CD14-positive monocyte (primary cell): ENCODE results near the gene ZNF710. TPM values are rescaled to one million over a fixed set of nuclear protein-coding genes. Genes with fewer than 3 reads are reported as not detected.

Source experiments
- DNase-seq, 3 donors: peaks; one replicate each; pipeline ENCODE4 v3.0.0-alpha.2; 2011 to 2022
- H2AFZ ChIP-seq: 2 replicates; pipeline ENCODE4 v1.6.0; 2012; ENCODE audit warnings: mild to moderate bottlenecking, low read depth, low read length, inconsistent platforms; ENCODE audit not compliant: insufficient read depth, poor library complexity, severe bottlenecking
- H3K27ac ChIP-seq, 2 donors: 1 replicate in 1 of 2; 2 replicates in 1 of 2; pipeline ENCODE4 v1.5.1; 2012 to 2013; ENCODE audit warnings: low read length in 2 of 2, control low read depth in 1 of 2, inconsistent platforms in 1 of 2, low read depth in 1 of 2, mild to moderate bottlenecking in 1 of 2
- H3K27me3 ChIP-seq, 2 donors: one replicate each; pipeline versions ENCODE4 v1.6.0 to v1.6.1; 2011 to 2013; ENCODE audit warnings: low read length in 2 of 2; ENCODE audit not compliant: control insufficient read depth in 2 of 2, insufficient read depth in 2 of 2
- H3K36me3 ChIP-seq, 2 donors: replicated peaks in 1 of 2; 1 replicate in 1 of 2; 2 replicates in 1 of 2; pipeline versions ENCODE4 v1.5.1 to v1.6.1; 2012 to 2013; ENCODE audit warnings: low read length in 2 of 2, control low read depth in 1 of 2, inconsistent platforms in 1 of 2, mild to moderate bottlenecking in 1 of 2; ENCODE audit not compliant: insufficient read depth in 2 of 2, control insufficient read depth in 1 of 2
- H3K4me1 ChIP-seq, 2 donors: 1 replicate in 1 of 2; 2 replicates in 1 of 2; pipeline versions ENCODE4 v1.5.1 to v1.6.1; 2012 to 2013; ENCODE audit warnings: low read length in 2 of 2, control low read depth in 1 of 2, inconsistent platforms in 1 of 2, mild to moderate bottlenecking in 1 of 2, moderate library complexity in 1 of 2; ENCODE audit not compliant: insufficient read depth in 2 of 2, control insufficient read depth in 1 of 2
- H3K4me2 ChIP-seq: replicated peaks from 2 replicates; pipeline ENCODE3; 2012; ENCODE audit warnings: low read length, moderate library complexity, mild to moderate bottlenecking; ENCODE audit not compliant: poor library complexity, severe bottlenecking; ENCODE audit errors: extremely low read depth
- H3K4me3 ChIP-seq, 3 experiments: fragments of 200-600 bp in 1 of 3; sonication (generic) in 1 of 3; replicated peaks in 1 of 3; 1 replicate in 2 of 3; 2 replicates in 1 of 3; pipeline ENCODE4 v1.5.1; 2011 to 2013; ENCODE audit warnings: low read length in 3 of 3, mild to moderate bottlenecking in 3 of 3, control low read depth in 2 of 3, low read depth in 2 of 3, inconsistent platforms in 1 of 3, moderate library complexity in 1 of 3
- H3K79me2 ChIP-seq: 2 replicates; pipeline ENCODE4 v1.6.0; 2012; ENCODE audit warnings: mild to moderate bottlenecking, control low read depth, inconsistent platforms, low read length, moderate library complexity; ENCODE audit not compliant: insufficient read depth
- H3K9ac ChIP-seq: 2 replicates; pipeline ENCODE4 v1.6.0; 2017; ENCODE audit warnings: low read length, mild to moderate bottlenecking; ENCODE audit not compliant: insufficient read depth, poor library complexity, severe bottlenecking
- H3K9me3 ChIP-seq, 2 donors: replicated peaks in 1 of 2; 1 replicate in 1 of 2; 2 replicates in 1 of 2; pipeline versions ENCODE4 v1.5.1 to v1.6.1; 2012 to 2013; ENCODE audit warnings: low read length in 2 of 2, control low read depth in 1 of 2; ENCODE audit not compliant: control insufficient read depth in 1 of 2, insufficient read depth in 1 of 2
- H4K20me1 ChIP-seq: 2 replicates; pipeline ENCODE4 v1.6.0; 2012; ENCODE audit warnings: mild to moderate bottlenecking, low read length, control low read depth, moderate library complexity; ENCODE audit not compliant: insufficient read depth
- H3K27ac Mint-ChIP-seq, 7 donors: one replicate each; pipeline ENCODE4 v1.8.0; 2020; ENCODE audit warnings: mild to moderate bottlenecking in 7 of 7, mixed read lengths in 7 of 7, moderate library complexity in 6 of 7, inconsistent platforms in 2 of 7
- H3K27me3 Mint-ChIP-seq, 3 donors: one replicate each; pipeline ENCODE4 v1.8.0; 2021 to 2022; ENCODE audit warnings: low read depth in 3 of 3, mild to moderate bottlenecking in 3 of 3, mixed read lengths in 3 of 3, moderate library complexity in 3 of 3, inconsistent platforms in 1 of 3
- H3K36me3 Mint-ChIP-seq, 2 donors: one replicate each; pipeline ENCODE4 v1.8.0; 2020; ENCODE audit warnings: mixed read lengths in 2 of 2, inconsistent platforms in 1 of 2, mild to moderate bottlenecking in 1 of 2
- H3K4me1 Mint-ChIP-seq: one replicate; pipeline ENCODE4 v1.8.0; 2020; ENCODE audit warnings: mild to moderate bottlenecking, mixed read lengths
- H3K4me3 Mint-ChIP-seq, 2 donors: one replicate each; pipeline ENCODE4 v1.8.0; 2020; ENCODE audit warnings: mild to moderate bottlenecking in 2 of 2, mixed read lengths in 2 of 2, moderate library complexity in 1 of 2
- H3K9me3 Mint-ChIP-seq, 7 donors: one replicate each; pipeline ENCODE4 v1.8.0; 2020 to 2022; ENCODE audit warnings: mixed read lengths in 7 of 7, mild to moderate bottlenecking in 6 of 7, moderate library complexity in 6 of 7, inconsistent platforms in 2 of 7
- WGBS: methylation state at CpG from one replicate; pipeline ENCODE4 v1.1.5; 2013; ENCODE audit warnings: missing lambda C conversion rate; ENCODE audit not compliant: insufficient coverage; 5-methylcytosine and 5-hydroxymethylcytosine counted together
- intact Hi-C, 2 donors: fragments of 100-400 bp; cut with micrococcal nuclease; formaldehyde crosslinking; loops; one replicate each; pipeline versions ENCODE4 v1.15.0 to v1.15.1; 2023
- polyA plus RNA-seq, 3 donors: library from polyadenylated mRNA; depleted of rRNA in 1 of 3; unstranded in 2 of 3; stranded (reverse) in 1 of 3; fragments of 300-500 nt in 2 of 3; fragments of >200 nt in 1 of 3; fragmentation: Illumina TruSeq in 2 of 3; gene quantifications; 1 replicate in 2 of 3; 2 replicates in 1 of 3; pipeline ENCODE4 v1.2.3, GENCODE V29; 2012 to 2021
- TF ChIP-seq, protein P1 (sequence below): fragments of 200-600 bp; IDR thresholded peaks from one replicate; pipeline ENCODE4 v1.8.0; 2022; ENCODE audit warnings: antibody characterized with exemption, mild to moderate bottlenecking

ZNF710 gene
- polyA plus RNA-seq, 3 donors: 3.4 to 45.6 (median 4.8) TPM

DNA sequence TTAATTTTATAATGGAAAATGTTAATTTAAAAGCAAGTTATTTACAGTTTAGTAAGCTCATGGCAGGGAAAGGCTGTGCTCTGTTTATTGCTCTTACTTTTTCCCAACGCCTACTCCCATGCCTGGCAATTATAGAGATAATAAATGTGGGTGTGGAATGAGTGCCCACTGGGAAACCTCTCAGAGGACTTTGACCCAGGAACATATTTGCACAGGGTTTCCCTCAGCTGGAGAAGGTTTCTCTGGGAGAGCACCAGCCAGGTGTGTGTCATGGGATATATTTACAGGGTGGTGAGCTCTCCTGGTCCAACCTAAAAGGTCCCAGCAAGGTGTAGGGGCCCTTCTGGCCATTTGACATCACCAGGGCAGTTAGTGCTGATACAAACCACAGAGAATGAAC, 27.9 kb downstream of the ZNF710 start:
- H3K27me3 Mint-ChIP-seq: no peaks in the 10 kb centered on the region
- no CpG with 5 or more reads among the region's 1 CpG for WGBS
- Histone ChIP-seq H3K27me3 (no peaks in the 10 kb centered on the region), H3K9me3 (no peaks in the 10 kb centered on the region), H3K9ac (no peak overlapping the region), H3K27ac (no peak overlapping the region), H3K4me3 (no peak overlapping the region), H3K36me3 (peaks cover 0 to 5% of the 10 kb centered on the region in 2 donors), H3K4me1 (peaks cover 70 to 82% of the 10 kb centered on the region in 2 donors), H3K4me2 (no peak overlapping the region), H3K79me2 (peaks cover 99% of the 10 kb centered on the region), H2AFZ (no peak overlapping the region), H4K20me1 (no peaks in the 10 kb centered on the region)
- peaks cover 67% of the 10 kb centered on the region for H3K4me1 Mint-ChIP-seq
- no peak for DNase-seq
- intact Hi-C loops: loop anchor here in 1 of 2 donors (2.0 kb wide), 1 partner anchor 16 kb away; no protein-coding TSS in a partner anchor
- peak overlapping the region in 5 of 7 donors; percentile 15 to 72 (median 52) for H3K27ac Mint-ChIP-seq
- H3K9me3 Mint-ChIP-seq: no peaks in the 10 kb centered on the region
- peaks cover 19 to 35% of the 10 kb centered on the region in 2 donors for H3K36me3 Mint-ChIP-seq
- H3K4me3 Mint-ChIP-seq: no peak overlapping the region
- TF ChIP-seq, protein P1, sequence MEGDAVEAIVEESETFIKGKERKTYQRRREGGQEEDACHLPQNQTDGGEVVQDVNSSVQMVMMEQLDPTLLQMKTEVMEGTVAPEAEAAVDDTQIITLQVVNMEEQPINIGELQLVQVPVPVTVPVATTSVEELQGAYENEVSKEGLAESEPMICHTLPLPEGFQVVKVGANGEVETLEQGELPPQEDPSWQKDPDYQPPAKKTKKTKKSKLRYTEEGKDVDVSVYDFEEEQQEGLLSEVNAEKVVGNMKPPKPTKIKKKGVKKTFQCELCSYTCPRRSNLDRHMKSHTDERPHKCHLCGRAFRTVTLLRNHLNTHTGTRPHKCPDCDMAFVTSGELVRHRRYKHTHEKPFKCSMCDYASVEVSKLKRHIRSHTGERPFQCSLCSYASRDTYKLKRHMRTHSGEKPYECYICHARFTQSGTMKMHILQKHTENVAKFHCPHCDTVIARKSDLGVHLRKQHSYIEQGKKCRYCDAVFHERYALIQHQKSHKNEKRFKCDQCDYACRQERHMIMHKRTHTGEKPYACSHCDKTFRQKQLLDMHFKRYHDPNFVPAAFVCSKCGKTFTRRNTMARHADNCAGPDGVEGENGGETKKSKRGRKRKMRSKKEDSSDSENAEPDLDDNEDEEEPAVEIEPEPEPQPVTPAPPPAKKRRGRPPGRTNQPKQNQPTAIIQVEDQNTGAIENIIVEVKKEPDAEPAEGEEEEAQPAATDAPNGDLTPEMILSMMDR: no peak

DNA sequence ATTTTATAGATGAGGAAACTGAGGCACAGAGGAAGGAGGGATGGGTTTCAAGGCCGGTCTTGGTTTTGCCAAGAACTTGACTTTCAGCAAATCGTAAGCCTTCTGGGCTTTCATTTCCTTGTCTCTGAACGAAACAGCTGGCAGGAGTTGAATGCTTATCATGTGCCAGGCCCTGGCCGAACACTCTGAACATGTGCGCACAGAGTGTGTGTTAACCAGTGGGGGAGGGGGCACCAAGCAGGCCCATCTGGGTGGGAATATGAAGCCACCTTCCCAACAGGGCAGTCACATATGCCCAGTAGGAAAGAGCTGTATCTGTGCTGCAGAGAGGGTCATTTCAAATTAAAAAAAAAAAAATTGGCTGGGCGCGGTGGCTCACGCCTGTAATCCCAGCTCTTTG, 29.3 kb downstream of the ZNF710 start:
- Mint-ChIP-seq H3K27ac (peak overlapping the region; percentile 67 to 92 (median 80)), H3K27me3 (peaks cover 0 to 2% (median 2%) of the 10 kb centered on the region in 3 donors), H3K36me3 (peaks cover 9 to 24% of the 10 kb centered on the region in 2 donors), H3K9me3 (no peaks in the 10 kb centered on the region), H3K4me1 (peaks cover 69% of the 10 kb centered on the region), H3K4me3 (no peak overlapping the region)
- TF ChIP-seq, protein P1: no peak
- Histone ChIP-seq H3K36me3 (peaks cover 0 to 3% of the 10 kb centered on the region in 2 donors), H3K4me2 (no peak overlapping the region), H3K27ac (peak overlapping the region; percentile 3 to 56), H3K79me2 (peaks cover 88% of the 10 kb centered on the region), H4K20me1 (no peaks in the 10 kb centered on the region), H3K9ac (no peak overlapping the region), H3K27me3 (no peaks in the 10 kb centered on the region), H2AFZ (no peak overlapping the region), H3K4me3 (no peak overlapping the region), H3K9me3 (no peaks in the 10 kb centered on the region), H3K4me1 (peaks cover 71 to 82% of the 10 kb centered on the region in 2 donors)
- 69% methylated on average over 7 of the region's 8 CpGs for WGBS
- intact Hi-C loops: loop anchor here in 1 of 2 donors (5.0 to 10.0 kb wide), 2 partner anchors 33 to 56 kb away; no protein-coding TSS in a partner anchor
- DNase-seq: no peak
